GM23248 (cell line): ENCODE results near the gene PEX14. TPM values are rescaled to one million over a fixed set of nuclear protein-coding genes. Genes with fewer than 3 reads are reported as not detected.

Experiments used
- DNase-seq: peaks from one replicate; pipeline ENCODE4 v3.0.0-alpha.2; 2015
- H2AFZ ChIP-seq: fragments of 200-600 bp; sonication (generic); 2 replicates; pipeline ENCODE4 v1.6.1; 2016; ENCODE audit warnings: antibody characterized with exemption
- H3F3A ChIP-seq: fragments of 200-600 bp; sonication (generic); 2 replicates; pipeline ENCODE4 v1.6.1; 2016; ENCODE audit warnings: mild to moderate bottlenecking, antibody characterized with exemption, mixed run types; ENCODE audit not compliant: insufficient read depth
- H3K27ac ChIP-seq: fragments of 200-600 bp; sonication (generic); 2 replicates; pipeline ENCODE4 v1.5.1; 2016; ENCODE audit warnings: mild to moderate bottlenecking
- H3K27me3 ChIP-seq: fragments of 200-600 bp; sonication (generic); replicated peaks from 2 replicates; pipeline ENCODE4 v1.6.1; 2016; ENCODE audit warnings: mild to moderate bottlenecking; ENCODE audit not compliant: insufficient read depth
- H3K36me3 ChIP-seq: fragments of 200-600 bp; sonication (generic); 2 replicates; pipeline ENCODE4 v1.6.1; 2016; ENCODE audit warnings: low read depth, mild to moderate bottlenecking
- H3K4me1 ChIP-seq: fragments of 200-600 bp; sonication (generic); 2 replicates; pipeline ENCODE4 v1.6.1; 2016; ENCODE audit warnings: mild to moderate bottlenecking; ENCODE audit not compliant: insufficient read depth
- H3K4me2 ChIP-seq: fragments of 200-600 bp; sonication (generic); one replicate; pipeline ENCODE4 v1.6.1; 2016; ENCODE audit warnings: mild to moderate bottlenecking; ENCODE audit not compliant: unreplicated experiment
- H3K4me3 ChIP-seq: fragments of 200-600 bp; sonication (generic); 2 replicates; pipeline ENCODE4 v1.5.1; 2016; ENCODE audit warnings: mild to moderate bottlenecking
- H3K79me2 ChIP-seq: fragments of 200-600 bp; sonication (generic); 2 replicates; pipeline ENCODE4 v1.6.1; 2016; ENCODE audit warnings: mild to moderate bottlenecking; ENCODE audit not compliant: insufficient read depth
- H3K9ac ChIP-seq: fragments of 200-600 bp; sonication (generic); 2 replicates; pipeline ENCODE4 v1.6.1; 2016; ENCODE audit warnings: mild to moderate bottlenecking
- H3K9me2 ChIP-seq: fragments of 200-600 bp; sonication (generic); 2 replicates; pipeline ENCODE4 v1.6.1; 2016; ENCODE audit warnings: mixed run types, mild to moderate bottlenecking, moderate library complexity; ENCODE audit not compliant: insufficient read depth
- H3K9me3 ChIP-seq: fragments of 200-600 bp; sonication (generic); one replicate; pipeline ENCODE4 v1.6.1; 2017; ENCODE audit warnings: low read depth
- H4K20me1 ChIP-seq: fragments of 200-600 bp; sonication (generic); 2 replicates; pipeline ENCODE4 v1.6.0; 2016; ENCODE audit not compliant: insufficient read depth
- EZH2 ChIP-seq: fragments of 200-600 bp; sonication (generic); IDR thresholded peaks from 2 replicates; pipeline ENCODE4 v1.6.1; 2018; ENCODE audit warnings: antibody characterized with exemption, mild to moderate bottlenecking; ENCODE audit not compliant: insufficient read depth, poor library complexity, severe bottlenecking
- EZH2phosphoT487 ChIP-seq: fragments of 200-600 bp; sonication (generic); IDR thresholded peaks from 2 replicates; pipeline ENCODE4 v1.6.1; 2018; ENCODE audit warnings: antibody characterized with exemption, moderate library complexity, mild to moderate bottlenecking, low read depth; ENCODE audit not compliant: insufficient read depth
- WGBS, 2 experiments: methylation state at CpG; one replicate each; pipeline ENCODE4 v1.1.6; 2015 to 2017; ENCODE audit warnings: low lambda C conversion rate in 2 of 2, low coverage in 1 of 2; ENCODE audit errors: missing lambda C conversion rate in 2 of 2; 5-methylcytosine and 5-hydroxymethylcytosine counted together
- in situ Hi-C: fragments of 300-500 bp; cut with MboI; formaldehyde crosslinking; loops from 2 replicates; pipeline ENCODE4 v1.15.0; 2020
- polyA plus RNA-seq: library from polyadenylated mRNA; unstranded; fragments of >200 nt; fragmentation: Nextera tagmentation; extraction: Ambion mirVana; gene quantifications from 2 replicates; pipeline ENCODE4 v1.2.1, GENCODE V29; 2016
- total RNA-seq: library from RNA; depleted of rRNA; stranded (reverse); fragments of >200 nt; shearing (Covaris generic); gene quantifications from 2 replicates; pipeline ENCODE4 v1.2.3, GENCODE V29; 2014

Gene PEX14
- total and polyA plus RNA-seq, 2 experiments from 2014 or later, result 13.9 to 20.1 TPM

DNA sequence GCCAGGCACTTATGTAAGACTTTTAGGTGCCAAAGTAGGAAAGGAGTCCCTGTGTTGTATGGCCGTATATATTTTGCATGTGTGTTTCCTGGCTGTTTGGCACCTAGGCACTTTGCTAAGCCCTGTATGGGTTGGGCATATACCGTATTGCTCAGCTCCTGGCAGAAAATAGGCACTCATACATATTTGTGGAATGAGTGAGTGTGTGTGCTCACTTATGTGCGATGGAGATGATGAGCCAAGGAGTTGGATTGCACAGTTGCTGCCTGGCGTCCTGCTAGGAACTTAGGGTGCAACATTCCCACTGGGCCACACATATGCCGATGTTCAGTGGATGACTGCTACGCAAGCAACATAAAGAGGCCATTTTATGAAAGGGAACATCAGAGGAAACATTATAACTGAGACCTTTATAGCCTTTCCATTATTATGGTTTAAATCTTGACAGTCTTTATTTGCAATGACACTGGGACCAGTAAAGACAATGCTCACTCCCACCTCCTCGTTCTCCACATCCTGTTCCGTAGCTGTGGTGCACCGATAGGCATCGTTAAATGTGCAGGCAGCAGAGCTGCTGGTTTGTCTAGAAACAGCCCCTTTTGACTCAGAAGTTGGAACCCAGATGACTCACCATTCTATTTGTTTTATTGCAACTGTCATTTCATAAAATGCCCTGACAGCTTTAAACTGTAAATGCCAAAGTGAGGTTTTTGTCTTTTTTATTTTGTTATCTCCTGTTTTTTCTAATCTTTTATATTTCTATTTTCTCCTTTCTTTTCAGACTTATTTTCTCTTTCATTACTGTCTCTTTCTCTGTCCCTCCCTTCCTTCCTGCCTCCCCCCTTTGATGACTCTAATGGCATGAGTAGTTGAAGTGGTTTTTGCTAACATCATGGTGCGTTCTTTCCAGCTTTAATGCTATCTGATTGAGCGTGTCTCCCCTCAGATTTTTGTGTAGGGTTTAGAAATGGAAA is 36.1 kb downstream of the PEX14 start:
- in situ Hi-C loops, result no loop called here
- peak; percentile 98 for DNase-seq
- no peaks in the 10 kb centered on the region for H4K20me1 ChIP-seq
- peaks cover 32% of the 10 kb centered on the region for H3K4me1 ChIP-seq
- peak overlapping the region; percentile 87 for H3K4me2 ChIP-seq
- H3K9me2 ChIP-seq, result no peaks in the 10 kb centered on the region
- TF ChIP-seq EZH2 (no peak), EZH2phosphoT487 (no peak)
- H3K27ac ChIP-seq, result peak overlapping the region; percentile 92
- H3K27me3 ChIP-seq, result no peaks in the 10 kb centered on the region
- peak overlapping the region; percentile 75 for H3K9ac ChIP-seq
- H3F3A ChIP-seq, result peaks cover 40% of the 10 kb centered on the region
- peak overlapping the region; percentile 63 for H3K4me3 ChIP-seq
- H3K36me3 ChIP-seq, result no peaks in the 10 kb centered on the region
- H3K9me3 ChIP-seq, result no peaks in the 10 kb centered on the region
- H3K79me2 ChIP-seq, result peaks cover 85% of the 10 kb centered on the region
- WGBS, 2 experiments, result 1% methylated on average over 12 of the region's 12 CpGs
- peak overlapping the region; percentile 13 for H2AFZ ChIP-seq

DNA sequence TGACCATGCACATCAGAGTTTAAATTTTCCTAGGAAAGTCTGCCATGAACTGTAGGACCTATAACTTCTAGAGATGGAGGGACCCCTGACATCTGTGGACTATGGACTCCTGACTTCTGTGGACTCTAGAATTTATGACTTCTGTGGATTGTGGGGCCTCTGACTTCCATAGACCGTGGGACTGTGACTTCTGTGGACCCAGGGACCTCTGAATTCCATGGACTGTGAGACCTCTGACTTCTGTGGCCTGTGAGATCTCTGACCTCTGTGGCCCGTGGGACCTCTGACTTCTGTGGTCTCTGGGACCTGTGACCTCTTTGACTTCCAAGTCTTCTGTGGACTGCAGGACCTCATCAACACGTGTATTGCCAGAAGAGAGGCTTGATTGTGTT is 36.7 kb downstream of the PEX14 start:
- peak overlapping the region; percentile 13; the same call in 1 of the 2 replicates for H2AFZ ChIP-seq
- H3K4me3 ChIP-seq, result peak overlapping the region; percentile 63
- no peaks in the 10 kb centered on the region for H3K36me3 ChIP-seq
- H3K27me3 ChIP-seq, result no peaks in the 10 kb centered on the region
- no peaks in the 10 kb centered on the region for H3K9me3 ChIP-seq
- TF ChIP-seq EZH2 (no peak), EZH2phosphoT487 (no peak)
- 91 to 92% methylated on average over 3 of the region's 3 CpGs for WGBS, 2 experiments
- H3K4me2 ChIP-seq, result peak overlapping the region; percentile 87
- peak overlapping the region; percentile 92 for H3K27ac ChIP-seq
- H3K4me1 ChIP-seq, result peaks cover 32% of the 10 kb centered on the region
- H3K79me2 ChIP-seq, result peaks cover 85% of the 10 kb centered on the region
- H4K20me1 ChIP-seq, result no peaks in the 10 kb centered on the region
- H3K9me2 ChIP-seq, result no peaks in the 10 kb centered on the region
- in situ Hi-C loops, result no loop called here
- H3K9ac ChIP-seq, result peak overlapping the region; percentile 75
- peaks cover 40% of the 10 kb centered on the region for H3F3A ChIP-seq
- no peak for DNase-seq

DNA sequence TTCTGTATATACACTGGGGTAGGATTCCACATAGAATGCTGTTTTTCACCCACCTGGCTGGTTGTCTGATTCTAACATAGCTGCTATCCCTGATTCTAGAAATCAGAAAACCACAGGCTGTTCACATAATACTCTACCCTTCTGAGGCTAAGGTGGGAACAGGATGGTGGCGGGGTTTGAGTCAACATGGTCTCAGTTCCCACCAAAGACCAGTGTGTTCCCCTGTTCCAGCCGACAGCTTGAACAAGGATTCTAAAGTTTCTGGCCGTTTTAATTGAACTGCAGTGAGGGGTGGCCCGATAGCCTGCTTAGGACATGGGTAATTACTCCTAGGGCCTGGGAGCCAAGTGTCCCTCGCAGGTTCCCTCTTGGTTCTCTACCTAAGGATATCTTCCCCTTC is 38.4 kb downstream of the PEX14 start:
- Histone ChIP-seq H3K9me2 (no peaks in the 10 kb centered on the region), H3K36me3 (no peaks in the 10 kb centered on the region), H3K27me3 (no peaks in the 10 kb centered on the region), H4K20me1 (no peaks in the 10 kb centered on the region), H3K4me1 (peaks cover 28% of the 10 kb centered on the region), H3K9me3 (no peaks in the 10 kb centered on the region), H3K4me3 (no peak overlapping the region), H3K4me2 (no peak overlapping the region), H3K27ac (0 out of 2 replicates have a peak overlapping the region, but pooled peaks have one; percentile 5), H3K79me2 (peaks cover 87% of the 10 kb centered on the region), H3F3A (peaks cover 40% of the 10 kb centered on the region), H3K9ac (no peak overlapping the region), H2AFZ (no peak overlapping the region)
- 97 to 99% methylated on average over 5 of the region's 5 CpGs for WGBS, 2 experiments
- in situ Hi-C loops, result no loop called here
- DNase-seq, result no peak
- TF ChIP-seq EZH2phosphoT487, result no peak

DNA sequence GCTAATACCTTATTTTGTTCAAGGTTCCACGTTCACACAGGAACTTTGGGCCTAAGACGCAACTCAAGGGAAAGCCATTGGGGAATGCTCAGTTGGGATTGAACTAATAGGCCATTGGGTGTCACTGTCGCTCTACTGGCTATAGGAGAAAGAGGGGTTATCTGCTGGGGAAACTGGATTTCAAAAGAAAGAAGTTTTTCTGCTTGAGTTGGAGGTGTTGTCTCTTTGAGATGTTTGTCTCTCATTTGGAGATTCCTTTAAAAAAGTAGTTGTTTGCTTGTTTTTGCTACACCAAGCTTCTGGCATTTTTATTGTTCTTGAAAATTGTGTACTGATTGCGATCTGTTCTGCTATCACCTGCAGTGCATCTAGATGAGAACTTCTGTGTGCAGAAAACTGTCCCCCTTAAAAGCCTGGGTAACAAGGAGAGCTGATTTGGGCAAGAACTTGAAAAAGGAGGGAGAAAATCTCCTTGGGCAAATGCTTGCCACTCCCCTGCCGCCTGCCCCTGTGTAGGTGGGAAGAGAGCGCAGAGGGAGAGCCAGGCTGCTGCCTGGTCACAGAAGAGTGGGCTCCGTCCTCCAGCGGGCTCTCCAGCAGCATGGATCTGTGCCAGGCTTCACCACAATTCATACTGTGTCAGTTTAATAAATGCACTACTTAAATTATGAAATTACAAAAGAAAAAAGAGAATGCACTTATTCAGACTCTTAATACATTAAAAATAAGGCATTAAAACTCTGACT is 39.9 kb downstream of the PEX14 start:
- Histone ChIP-seq H3K9ac (no peak overlapping the region), H2AFZ (no peak overlapping the region), H3K27me3 (no peaks in the 10 kb centered on the region), H3F3A (peaks cover 39% of the 10 kb centered on the region), H3K4me1 (peaks cover 28% of the 10 kb centered on the region), H3K27ac (no peak overlapping the region), H3K4me2 (no peak overlapping the region), H3K9me2 (no peaks in the 10 kb centered on the region), H3K36me3 (no peaks in the 10 kb centered on the region), H3K4me3 (no peak overlapping the region), H3K79me2 (peaks cover 87% of the 10 kb centered on the region), H4K20me1 (no peaks in the 10 kb centered on the region), H3K9me3 (no peaks in the 10 kb centered on the region)
- WGBS, 2 experiments, result 83 to 88% methylated on average over 8 of the region's 8 CpGs
- TF ChIP-seq EZH2 (no peak), EZH2phosphoT487 (no peak)
- peak; percentile 63 for DNase-seq
- in situ Hi-C loops, result loop anchor here (5.0 kb wide), 1 partner anchor 348 kb away; no protein-coding TSS in a partner anchor
